Fibroblast of the aortic adventitia (primary cell): Measurements from ENCODE around the gene CD300LB. TPM values are rescaled to one million over a fixed set of nuclear protein-coding genes. Genes with fewer than 3 reads are reported as not detected.

ENCODE experiments used
- DNase-seq: peaks from one replicate; pipeline ENCODE4 v3.0.0-alpha.2; 2010; ENCODE audit warnings: low read depth
- H3K4me3 ChIP-seq: 2 replicates; pipeline ENCODE4 v1.5.1; 2011; ENCODE audit warnings: low read depth, mild to moderate bottlenecking, control low read depth, low read length, moderate library complexity
- total RNA-seq: library from RNA; depleted of rRNA; stranded (reverse); fragments of >200 nt; gene quantifications from 2 replicates; pipeline ENCODE4 v1.2.3, GENCODE V29; 2012; ENCODE audit warnings: low replicate concordance
- TF ChIP-seq, protein P1 (sequence below): IDR thresholded peaks from 2 replicates; pipeline ENCODE4 v1.5.1; 2011; ENCODE audit warnings: mild to moderate bottlenecking, low read length, control low read depth, inconsistent platforms; ENCODE audit not compliant: insufficient read depth

CD300LB gene
- total RNA-seq, 1 donor, result not detected

DNA sequence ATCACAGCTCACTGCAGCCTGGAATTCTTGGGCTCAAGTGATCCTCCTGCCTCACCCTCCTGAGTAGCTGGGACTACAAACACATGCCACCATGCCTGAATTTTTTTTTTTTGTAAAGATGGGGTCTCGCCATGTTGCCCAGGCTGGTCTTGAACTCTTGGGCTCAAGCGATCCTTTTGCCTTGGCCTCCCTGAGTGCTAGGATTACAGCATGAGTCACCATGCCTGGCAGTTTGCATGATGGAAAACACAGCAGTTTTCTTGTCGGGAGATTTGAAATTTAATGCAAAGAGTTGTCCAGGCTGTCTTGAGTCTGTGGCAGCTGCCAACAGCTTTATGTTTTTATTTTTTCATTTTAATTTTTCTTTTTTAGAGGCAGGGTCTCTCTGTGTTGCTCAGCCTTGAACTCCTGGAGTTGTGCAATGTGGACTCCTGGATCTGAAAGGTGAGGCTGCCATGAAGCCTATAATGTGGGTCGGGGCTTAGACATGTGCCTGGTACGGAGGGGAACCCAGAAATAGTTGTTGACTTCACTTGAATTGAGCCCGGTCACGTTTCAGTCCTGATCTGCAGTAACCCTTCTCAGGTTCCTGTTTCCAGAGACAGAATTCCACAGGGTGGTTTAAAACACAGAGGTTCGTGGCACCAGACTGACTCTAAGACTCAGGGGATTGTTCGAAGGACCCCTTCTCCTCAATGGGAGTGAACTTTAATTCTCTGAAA lies 46.1 kb downstream of the CD300LB start:
- no peak overlapping the region for H3K4me3 ChIP-seq
- DNase-seq, result no peak
- TF ChIP-seq, protein P1, sequence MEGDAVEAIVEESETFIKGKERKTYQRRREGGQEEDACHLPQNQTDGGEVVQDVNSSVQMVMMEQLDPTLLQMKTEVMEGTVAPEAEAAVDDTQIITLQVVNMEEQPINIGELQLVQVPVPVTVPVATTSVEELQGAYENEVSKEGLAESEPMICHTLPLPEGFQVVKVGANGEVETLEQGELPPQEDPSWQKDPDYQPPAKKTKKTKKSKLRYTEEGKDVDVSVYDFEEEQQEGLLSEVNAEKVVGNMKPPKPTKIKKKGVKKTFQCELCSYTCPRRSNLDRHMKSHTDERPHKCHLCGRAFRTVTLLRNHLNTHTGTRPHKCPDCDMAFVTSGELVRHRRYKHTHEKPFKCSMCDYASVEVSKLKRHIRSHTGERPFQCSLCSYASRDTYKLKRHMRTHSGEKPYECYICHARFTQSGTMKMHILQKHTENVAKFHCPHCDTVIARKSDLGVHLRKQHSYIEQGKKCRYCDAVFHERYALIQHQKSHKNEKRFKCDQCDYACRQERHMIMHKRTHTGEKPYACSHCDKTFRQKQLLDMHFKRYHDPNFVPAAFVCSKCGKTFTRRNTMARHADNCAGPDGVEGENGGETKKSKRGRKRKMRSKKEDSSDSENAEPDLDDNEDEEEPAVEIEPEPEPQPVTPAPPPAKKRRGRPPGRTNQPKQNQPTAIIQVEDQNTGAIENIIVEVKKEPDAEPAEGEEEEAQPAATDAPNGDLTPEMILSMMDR, result no peak

DNA sequence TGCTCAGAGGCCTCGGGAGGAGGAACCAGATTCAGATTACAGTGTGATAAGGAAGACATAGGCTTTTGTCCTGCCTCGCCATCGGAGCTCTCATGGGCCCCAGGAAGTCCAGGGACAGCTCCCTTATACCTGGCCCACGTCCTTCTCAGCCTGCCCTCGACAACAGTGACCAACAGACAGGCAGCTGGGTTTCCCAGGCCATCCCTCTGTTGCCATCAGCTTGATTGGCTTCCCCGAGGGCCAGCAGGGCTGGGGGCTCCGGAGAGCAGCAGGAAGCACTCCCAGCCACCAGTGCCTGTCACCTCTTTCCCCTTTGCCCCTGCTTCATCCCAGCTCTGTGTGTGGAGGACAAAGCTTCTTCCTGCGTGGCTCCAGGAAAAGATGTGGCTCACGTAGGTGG lies 47.2 kb downstream of the CD300LB start:
- DNase-seq, result no peak
- no peak overlapping the region for H3K4me3 ChIP-seq
- TF ChIP-seq, protein P1, result no peak

- TF ChIP-seq, protein P1, result no peak
These were observed 49.7 kb downstream of the CD300LB start for GRCh38 chr17:74481621-74482020.

GRCh38 chr17:74480290-74480689 lies 51.0 kb downstream of the CD300LB start:
- H3K4me3 ChIP-seq, result no peak overlapping the region
- no peak for DNase-seq
- TF ChIP-seq, protein P1, result no peak

More at GRCh38 chr17:74481621-74482020, 49.7 kb downstream of the CD300LB start:
- no peak overlapping the region for H3K4me3 ChIP-seq
- DNase-seq, result no peak

- TF ChIP-seq, protein P1, result no peak
- H3K4me3 ChIP-seq, result no peak overlapping the region
- no peak for DNase-seq
These were observed 52.7 kb downstream of the CD300LB start for GRCh38 chr17:74478420-74479100.

- TF ChIP-seq, protein P1, result no peak
- H3K4me3 ChIP-seq, result no peak overlapping the region
- DNase-seq, result no peak
These were observed 53.9 kb downstream of the CD300LB start for GRCh38 chr17:74477411-74477810.
